AG04450 (cell line): Measurements from ENCODE around the gene LGALS8. TPM values are rescaled to one million over a fixed set of nuclear protein-coding genes. Genes with fewer than 3 reads are reported as not detected.

Experiments used
- CTCF ChIA-PET: fragments of 300-600, 350-600 bp; formaldehyde crosslinking; extraction: SDS; loops from one replicate; lab custom pipeline; 2022; ENCODE audit warnings: antibody characterized with exemption, inconsistent platforms; lab: Charles Lee
- POLR2A ChIA-PET: fragments of 350-600 bp; formaldehyde crosslinking; extraction: SDS; loops from one replicate; lab custom pipeline; 2021; ENCODE audit warnings: antibody characterized with exemption, inconsistent platforms; lab: Yijun Ruan, JAX
- DNase-seq: peaks from one replicate; pipeline ENCODE4 v3.0.0-alpha.2; 2011; ENCODE audit warnings: low read depth, low spot score
- H3K27ac ChIP-seq: one replicate; pipeline ENCODE4 v1.5.1; 2012; ENCODE audit warnings: low read depth, low read length, control low read depth
- H3K27me3 ChIP-seq: one replicate; pipeline ENCODE4 v1.6.0; 2012; ENCODE audit warnings: low read length; ENCODE audit not compliant: control insufficient read depth, insufficient read depth
- H3K4me3 ChIP-seq: 2 replicates; pipeline ENCODE4 v1.5.1; 2011; ENCODE audit warnings: mild to moderate bottlenecking, low read depth, low read length, control low read depth
- H3K9me3 ChIP-seq: 2 replicates; pipeline ENCODE4 v1.5.1; 2012; ENCODE audit warnings: low read length; ENCODE audit not compliant: control insufficient read depth, insufficient read depth
- CTCF ChIP-seq: IDR thresholded peaks from 2 replicates; pipeline ENCODE4 v1.5.1; 2011; ENCODE audit warnings: low read depth, low read length, control low read depth, inconsistent platforms
- polyA plus RNA-seq: library from polyadenylated mRNA; depleted of rRNA; stranded (reverse); fragments of >200 nt; gene quantifications from 2 replicates; pipeline ENCODE4 v1.2.3, GENCODE V29; 2011

The LGALS8 gene
- polyA plus RNA-seq, 1 experiment: 82.4 TPM

- Histone ChIP-seq H3K27ac (no peak overlapping the region), H3K9me3 (no peaks in the 10 kb centered on the region), H3K4me3 (no peak overlapping the region), H3K27me3 (no peaks in the 10 kb centered on the region)
- ChIA-PET CTCF (no interaction called here), POLR2A (no interaction called here)
- DNase-seq: no peak
- TF ChIP-seq CTCF: no peak
Measured at GRCh38 chr1:236494082-236494481, 29.7 kb upstream of the LGALS8 start.

GRCh38 chr1:236494586-236495466 lies 29.0 kb upstream of the LGALS8 start:
- no peak for TF ChIP-seq CTCF
- H3K9me3 ChIP-seq: no peaks in the 10 kb centered on the region
- no peak overlapping the region for H3K4me3 ChIP-seq
- H3K27me3 ChIP-seq: no peaks in the 10 kb centered on the region
- ChIA-PET CTCF (interaction anchor here (0.8 to 1.2 kb wide), 2 partner anchors 37 to 392 kb away, joined by 4 to 5 read pairs; no protein-coding TSS in a partner anchor), POLR2A (no interaction called here)
- DNase-seq: no peak
- H3K27ac ChIP-seq: no peak overlapping the region

DNA sequence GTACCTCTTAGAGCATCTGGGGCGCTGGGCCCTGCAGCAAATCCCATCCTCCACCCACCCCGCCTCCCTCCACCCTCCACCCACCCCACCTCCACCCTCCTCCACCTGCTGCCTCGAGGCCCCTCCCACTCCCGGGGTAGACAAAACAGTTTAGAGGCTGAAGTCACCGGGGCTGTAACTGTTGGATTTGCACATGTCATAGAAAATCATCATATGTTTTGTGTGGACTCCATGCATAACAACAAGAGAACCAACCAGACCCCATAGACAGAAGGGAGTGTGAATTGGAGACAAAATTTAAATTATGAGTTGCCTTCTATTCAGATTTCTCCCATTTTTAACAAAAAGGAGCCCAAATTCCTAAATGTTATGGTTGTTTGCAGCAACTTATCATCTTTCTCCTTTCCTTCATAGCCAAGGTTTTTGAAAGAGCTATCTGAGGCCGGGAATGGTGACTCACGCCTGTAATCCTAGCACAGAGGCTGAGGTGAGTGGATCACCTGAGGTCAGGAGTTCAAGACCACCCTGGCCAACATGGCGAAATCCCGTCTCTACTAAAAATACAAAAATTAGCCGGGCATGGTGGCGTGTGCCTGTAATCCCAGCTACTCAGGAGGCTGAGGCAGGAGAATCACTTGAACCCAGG lies 28.2 kb upstream of the LGALS8 start:
- ChIA-PET POLR2A (no interaction called here), CTCF (interaction anchor here (0.8 to 1.2 kb wide), 2 partner anchors 37 to 393 kb away, joined by 4 to 5 read pairs; no protein-coding TSS in a partner anchor)
- Histone ChIP-seq H3K4me3 (no peak overlapping the region), H3K27me3 (no peaks in the 10 kb centered on the region), H3K27ac (no peak overlapping the region), H3K9me3 (no peaks in the 10 kb centered on the region)
- TF ChIP-seq CTCF: no peak
- DNase-seq: no peak

- TF ChIP-seq CTCF: no peak
- Histone ChIP-seq H3K27me3 (no peaks in the 10 kb centered on the region), H3K9me3 (no peaks in the 10 kb centered on the region), H3K4me3 (no peak overlapping the region), H3K27ac (no peak overlapping the region)
- DNase-seq: no peak
- ChIA-PET CTCF (interaction anchor here (0.6 kb wide), 2 partner anchors 169 to 285 kb away, joined by 4 to 5 read pairs; no protein-coding TSS in a partner anchor), POLR2A (no interaction called here)
Measured at GRCh38 chr1:236497908-236498307, 25.9 kb upstream of the LGALS8 start.

DNA sequence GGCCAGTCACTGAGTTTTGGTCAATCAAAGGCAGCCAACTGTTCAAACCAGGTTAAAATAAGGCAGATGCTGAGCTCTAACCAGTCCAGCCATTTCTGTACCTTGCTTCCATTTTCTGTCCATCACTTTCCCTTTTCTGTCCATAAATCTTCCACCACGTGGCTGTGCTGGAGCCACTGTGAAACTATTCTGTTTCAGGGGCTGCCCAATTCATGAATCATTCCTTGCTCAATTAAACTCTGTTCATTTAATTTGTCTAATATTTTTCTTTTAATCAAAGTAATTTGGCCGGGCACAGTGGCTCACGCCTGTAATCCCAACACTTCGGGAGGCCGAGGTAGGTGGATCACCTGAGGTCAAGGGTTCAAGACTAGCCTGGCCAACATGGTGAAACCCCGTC lies 22.7 kb upstream of the LGALS8 start:
- Histone ChIP-seq H3K27me3 (no peaks in the 10 kb centered on the region), H3K27ac (no peak overlapping the region), H3K4me3 (no peak overlapping the region), H3K9me3 (no peaks in the 10 kb centered on the region)
- ChIA-PET CTCF (interaction anchor here (1.4 kb wide), 1 partner anchor 11 kb away, joined by 3 read pairs; no protein-coding TSS in a partner anchor), POLR2A (no interaction called here)
- TF ChIP-seq CTCF: no peak
- DNase-seq: no peak
